Caki2 (cell line): ENCODE measurements around the gene LYPD6. TPM values are rescaled to one million over a fixed set of nuclear protein-coding genes. Genes with fewer than 3 reads are reported as not detected.
"Not testable (repeated sequence)": the region's sequence is repeated elsewhere in the genome, so short reads cannot be mapped to it uniquely, and the experiment has no call there.

Experiments used
- DNase-seq: peaks from one replicate; pipeline ENCODE4 v3.0.0-alpha.2; 2015; ENCODE audit warnings: low read depth
- in situ Hi-C: cut with HindIII; loops from 2 replicates; pipeline ENCODE4 v1.10.0; 2016; ENCODE audit warnings: low sequenced_read_pairs, low pct_unique_long_range_greater_than_20kb, mixed read lengths
- total RNA-seq: library from RNA; depleted of rRNA; stranded (reverse); fragments of >200 nt; shearing (Covaris generic); gene quantifications from 2 replicates; pipeline ENCODE4 v1.2.3, GENCODE V29; 2014; ENCODE audit warnings: low replicate concordance

LYPD6 gene
- total RNA-seq, 1 experiment from 2014 or later: 12.2 TPM

DNA sequence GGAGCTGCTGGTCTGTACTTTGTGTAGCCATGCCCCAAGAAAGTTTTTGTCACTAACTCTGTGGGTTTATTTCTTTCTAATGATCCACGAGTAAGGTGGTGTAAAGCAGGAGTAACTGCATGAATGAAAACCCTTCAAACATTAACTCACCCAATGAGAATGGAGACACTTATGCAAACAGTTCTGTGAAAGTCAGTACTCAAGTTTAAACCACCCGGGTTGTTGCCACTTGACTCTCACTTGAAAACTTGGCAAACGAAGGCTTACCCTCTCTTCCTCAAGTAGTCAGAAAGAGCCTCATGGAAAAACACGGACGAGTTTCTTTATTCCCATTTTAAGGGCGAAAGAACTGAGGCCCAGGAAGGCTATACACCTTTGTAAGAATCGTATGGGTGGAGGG, 139.7 kb downstream of the LYPD6 start:
- no peak for DNase-seq
- in situ Hi-C loops: no loop called here

DNA sequence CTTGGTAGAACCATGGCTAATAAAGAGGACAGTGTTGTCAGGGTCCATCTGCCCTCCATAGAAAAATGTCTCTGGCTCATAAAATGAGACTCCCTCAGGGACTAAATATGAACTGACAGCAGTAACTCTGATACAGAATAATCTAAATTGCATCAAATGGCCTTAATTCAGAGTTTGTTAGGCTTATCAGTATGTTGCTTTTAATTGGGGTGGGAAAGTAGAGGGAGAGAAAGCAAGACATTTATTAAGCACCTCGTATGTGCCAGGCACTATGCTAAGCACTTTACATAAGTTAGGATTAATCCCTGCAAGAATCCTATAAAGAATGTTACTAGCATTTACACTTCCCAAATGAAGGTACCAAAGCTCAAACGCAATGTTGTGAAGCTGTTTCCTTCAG, 142.0 kb downstream of the LYPD6 start:
- DNase-seq: no peak
- in situ Hi-C loops: no loop called here

DNA sequence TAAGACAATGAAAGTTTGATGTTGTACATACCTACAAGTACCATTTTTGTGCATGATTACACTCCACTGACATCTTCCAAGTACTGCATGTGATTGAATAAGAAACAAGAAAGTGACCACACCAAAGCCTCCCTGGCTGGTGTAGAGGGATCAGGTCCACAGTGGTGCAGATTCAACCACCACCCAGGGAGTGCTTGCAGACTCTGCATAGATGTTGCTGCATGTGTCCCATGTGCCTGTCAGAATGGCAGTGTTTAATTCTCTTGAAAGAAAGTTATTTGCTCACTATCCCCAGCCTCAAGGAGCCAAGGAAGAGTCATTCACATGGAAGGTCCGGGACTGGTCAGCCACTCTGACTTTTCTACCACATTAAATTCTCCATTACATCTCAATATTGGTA, 142.7 kb downstream of the LYPD6 start:
- no peak for DNase-seq
- in situ Hi-C loops: no loop called here

DNA sequence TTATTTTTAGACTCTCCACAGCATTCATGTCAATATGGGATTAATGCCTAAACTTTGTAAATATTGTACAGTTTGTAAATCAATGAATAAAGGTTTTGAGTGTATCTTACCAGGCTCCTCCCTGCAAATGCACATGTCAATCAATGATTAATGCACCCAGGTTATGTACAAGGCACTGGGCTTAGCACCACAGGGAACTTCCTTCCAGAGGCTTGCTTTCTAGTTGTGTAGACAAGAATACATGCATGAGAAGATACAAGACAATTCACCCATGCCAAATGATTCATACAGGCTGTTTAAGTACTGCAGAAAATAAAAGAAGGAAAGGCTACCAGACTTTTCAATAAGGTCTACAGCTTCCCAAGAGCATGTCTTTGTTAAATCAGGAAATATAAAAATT, 143.1 kb downstream of the LYPD6 start:
- in situ Hi-C loops: no loop called here
- DNase-seq: no peak

DNA sequence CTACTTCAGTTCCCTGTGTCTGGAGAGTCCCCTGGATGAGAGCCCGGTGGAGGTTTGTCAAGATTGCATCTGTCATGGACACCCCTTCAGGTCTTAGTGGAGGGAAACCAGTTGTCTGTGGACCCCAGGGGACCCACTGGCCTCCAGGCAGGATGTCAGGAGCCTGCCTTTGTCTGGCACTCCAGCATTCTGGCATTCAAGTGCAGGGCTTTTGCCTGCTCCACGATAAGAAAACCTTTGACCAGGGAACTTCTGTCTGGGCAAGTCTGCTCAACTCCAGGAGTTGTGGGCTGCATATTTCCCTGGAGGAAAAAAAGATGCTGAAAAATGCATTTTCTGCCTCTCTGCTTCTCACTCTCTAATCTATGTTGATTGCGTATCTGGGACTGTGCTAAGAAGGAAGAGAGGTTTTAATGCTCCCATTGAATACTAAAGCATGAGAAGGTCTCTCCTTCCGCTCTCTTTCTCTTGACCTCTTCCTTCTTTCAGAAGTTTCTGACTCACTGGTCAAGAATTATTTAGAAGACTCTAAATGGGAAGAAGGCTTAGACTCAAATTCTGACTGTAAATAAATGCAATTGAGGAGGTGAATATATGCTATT, 152.7 kb downstream of the LYPD6 start:
- in situ Hi-C loops: no loop called here
- DNase-seq: no peak

DNA sequence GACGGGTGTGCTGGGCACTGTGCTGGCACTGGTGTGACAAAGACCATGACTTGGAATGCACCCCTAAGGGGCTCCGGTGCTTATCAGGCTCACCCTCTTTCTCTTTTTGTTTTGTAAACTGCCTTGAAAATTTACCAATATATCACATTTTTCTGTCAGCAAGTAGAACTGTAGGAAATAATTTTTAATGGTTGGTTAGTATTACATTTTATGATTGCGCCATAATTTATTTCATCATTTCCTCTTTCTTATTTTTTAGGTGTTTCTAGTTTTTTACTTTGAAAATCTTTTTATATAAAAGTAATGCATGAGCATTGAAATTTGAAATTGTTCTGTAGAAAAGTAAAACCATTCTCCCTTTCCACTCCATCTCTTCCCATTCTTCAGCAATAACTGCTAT, 156.3 kb downstream of the LYPD6 start:
- in situ Hi-C loops: no loop called here
- DNase-seq: no peak

DNA sequence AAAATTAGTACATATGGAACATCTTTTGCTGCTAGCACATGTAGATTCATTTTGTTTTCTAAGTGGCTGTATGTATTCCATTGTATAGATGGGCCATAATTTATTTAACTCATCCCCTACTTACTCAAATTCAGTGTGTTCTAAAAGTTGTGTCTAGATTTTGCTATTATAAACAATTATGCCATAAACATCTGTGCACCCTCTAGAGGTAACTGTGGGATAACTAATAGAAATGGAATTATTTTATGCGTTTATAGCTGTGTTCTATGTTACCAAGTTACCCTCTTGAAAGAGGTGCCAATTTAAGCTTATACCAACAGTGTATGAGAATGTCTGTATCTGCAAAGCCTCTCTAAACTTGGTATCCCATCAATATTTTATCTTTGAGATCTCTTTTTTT, 156.8 kb downstream of the LYPD6 start:
- in situ Hi-C loops: no loop called here
- DNase-seq: no peak

DNA sequence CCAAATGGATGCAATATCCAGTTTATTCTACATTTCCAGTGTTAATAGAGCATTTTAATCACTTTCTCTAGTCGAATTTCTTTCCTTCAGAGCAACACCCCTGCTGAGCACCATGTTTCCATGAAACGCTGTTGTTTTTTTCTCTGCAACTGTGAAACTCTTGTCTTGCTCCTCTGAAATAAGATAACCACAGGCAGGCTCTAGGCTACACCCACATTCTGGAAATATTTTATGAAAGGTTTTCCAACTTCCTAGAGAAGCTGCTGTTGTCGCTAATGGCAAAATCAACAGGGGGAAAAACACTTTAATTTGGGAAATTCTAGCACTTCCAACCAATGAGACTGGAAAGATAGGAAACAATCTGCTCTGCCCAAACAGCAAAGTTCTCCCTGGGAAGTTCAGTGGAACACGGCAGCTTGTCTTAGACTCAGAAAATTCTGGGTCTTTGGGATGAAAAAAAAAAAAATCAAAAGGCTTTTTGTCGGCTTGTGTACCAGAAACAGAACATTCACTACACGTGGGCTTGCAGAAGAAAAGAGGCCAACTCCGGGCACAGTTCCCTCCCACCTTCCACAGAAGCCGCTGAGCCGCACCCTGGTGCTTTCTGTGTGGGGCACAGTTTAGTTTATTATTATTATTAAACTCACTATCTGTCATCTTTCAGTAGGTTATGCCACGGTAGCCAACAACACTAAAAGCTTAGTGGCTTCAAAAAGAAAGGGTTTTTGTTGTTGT, 158.5 kb downstream of the LYPD6 start:
- DNase-seq: no peak
- in situ Hi-C loops: no loop called here

DNA sequence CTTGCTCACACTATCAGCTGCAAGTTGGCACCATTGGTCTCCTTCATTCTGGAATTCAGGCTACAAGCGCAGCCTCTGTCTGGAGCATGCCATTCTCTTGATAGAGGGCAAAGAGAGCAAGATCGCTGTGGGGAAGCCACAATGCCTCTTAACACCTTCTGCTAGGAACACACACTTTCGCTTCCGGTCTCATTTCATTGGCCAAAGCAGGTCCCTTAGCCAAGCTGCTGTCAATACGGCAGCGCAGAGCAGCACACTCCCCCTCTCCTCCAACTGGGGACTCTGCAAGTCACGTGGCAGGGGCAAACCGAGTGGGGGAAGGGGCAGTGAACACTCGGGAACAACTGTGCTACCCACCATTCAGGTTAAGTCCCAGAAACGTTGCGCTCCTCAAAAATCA, 159.1 kb downstream of the LYPD6 start:
- in situ Hi-C loops: no loop called here
- DNase-seq: no peak

DNA sequence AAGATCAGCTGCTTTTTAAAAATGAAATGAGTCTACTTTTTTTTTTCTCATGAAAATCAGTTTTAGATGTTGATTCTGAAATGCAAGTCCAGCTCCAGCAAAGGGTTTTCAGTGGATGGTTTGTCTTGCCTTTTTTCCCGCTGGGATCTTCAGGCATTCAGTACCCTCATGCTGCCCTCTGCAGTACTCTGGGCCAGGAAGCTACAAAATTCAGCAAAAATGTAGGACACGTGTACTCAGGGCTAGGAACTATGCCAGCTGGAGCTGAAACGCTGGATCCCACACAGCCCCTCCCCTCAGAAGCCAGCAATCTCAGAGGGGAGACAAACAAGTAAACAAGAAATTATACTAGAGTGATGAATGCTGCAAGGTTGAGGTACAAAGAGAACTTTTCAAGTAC, 159.9 kb downstream of the LYPD6 start:
- no peak for DNase-seq
- in situ Hi-C loops: no loop called here

DNA sequence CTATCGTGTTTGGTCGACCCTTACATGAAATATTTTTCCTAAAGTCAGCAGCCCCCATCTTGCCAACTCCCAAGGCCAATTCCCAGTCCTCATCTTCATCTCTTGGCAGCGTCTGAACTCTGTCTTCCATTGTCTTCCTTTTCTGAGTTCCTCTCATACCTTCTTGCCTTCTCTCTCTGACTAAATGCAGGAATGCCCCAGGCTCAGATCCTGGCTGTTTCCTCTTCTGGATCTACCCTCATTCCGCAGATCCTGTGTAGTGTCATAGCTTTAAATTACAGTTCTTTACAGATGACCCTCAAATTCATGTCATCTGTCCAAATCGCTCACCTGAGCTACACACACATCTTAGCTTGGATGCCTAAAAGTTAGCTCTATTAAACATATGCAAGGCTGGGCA, 162.5 kb downstream of the LYPD6 start:
- DNase-seq: no peak
- in situ Hi-C loops: no loop called here

DNA sequence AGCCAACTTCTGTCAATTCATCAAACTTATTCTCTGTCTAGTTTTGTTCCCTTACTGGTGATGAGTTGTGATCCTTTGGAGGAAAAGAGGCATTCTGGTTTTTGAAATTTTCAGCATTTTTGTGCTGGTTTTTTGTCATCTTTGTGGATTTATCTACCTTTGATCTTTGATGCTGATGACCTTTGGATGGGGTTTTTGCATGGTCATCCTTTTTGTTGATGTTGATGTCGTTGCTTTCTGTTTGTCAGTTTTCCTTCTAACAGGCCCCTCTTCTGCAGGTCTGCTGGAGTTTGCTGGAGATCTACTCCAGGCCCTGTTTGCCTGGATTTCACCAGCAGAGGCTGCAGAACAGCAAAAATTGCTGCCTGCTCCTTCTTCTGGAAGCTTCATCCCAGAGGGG, 168.8 kb downstream of the LYPD6 start:
- DNase-seq, in situ Hi-C loops: not testable (repeated sequence)

DNA sequence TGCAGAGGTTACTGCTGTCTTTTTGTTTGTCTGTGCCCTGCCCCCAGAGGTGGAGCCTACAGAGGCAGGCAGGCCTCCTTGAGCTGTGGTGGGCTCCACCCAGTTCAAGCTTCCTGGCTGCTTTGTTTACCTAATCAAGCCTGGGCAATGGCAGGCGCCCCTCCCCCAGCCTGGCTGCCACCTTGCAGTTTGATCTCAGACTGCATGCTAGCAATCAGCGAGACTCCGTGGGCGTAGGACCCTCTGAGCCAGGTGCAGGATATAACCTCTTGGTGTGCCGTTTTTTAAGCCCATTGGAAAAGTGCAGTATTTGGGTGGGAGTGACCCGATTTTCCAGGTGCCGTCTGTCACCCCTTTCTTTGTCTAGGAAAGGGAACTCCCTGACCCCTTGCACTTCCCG, 176.4 kb downstream of the LYPD6 start:
- DNase-seq, in situ Hi-C loops: not testable (repeated sequence)

DNA sequence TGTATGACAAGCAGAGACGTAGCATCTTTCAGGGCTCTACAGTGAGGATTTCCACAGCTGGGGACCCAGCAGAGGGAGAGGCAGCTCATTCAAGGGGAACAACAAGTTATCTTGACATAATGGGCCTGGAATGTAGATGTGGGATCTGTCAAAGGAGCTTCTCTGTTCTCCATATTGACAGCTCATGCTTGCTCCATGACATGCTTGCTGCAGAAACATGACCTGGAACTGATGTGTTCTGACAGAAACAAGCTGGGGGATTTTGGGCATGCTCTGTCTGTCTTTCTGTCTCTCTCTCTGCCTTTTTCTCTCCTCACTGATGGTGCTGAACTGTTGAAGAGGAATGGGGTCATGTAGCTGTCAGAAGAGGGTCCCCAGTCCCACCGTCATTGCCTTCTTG, 177.6 kb downstream of the LYPD6 start:
- no peak for DNase-seq
- in situ Hi-C loops: no loop called here

DNA sequence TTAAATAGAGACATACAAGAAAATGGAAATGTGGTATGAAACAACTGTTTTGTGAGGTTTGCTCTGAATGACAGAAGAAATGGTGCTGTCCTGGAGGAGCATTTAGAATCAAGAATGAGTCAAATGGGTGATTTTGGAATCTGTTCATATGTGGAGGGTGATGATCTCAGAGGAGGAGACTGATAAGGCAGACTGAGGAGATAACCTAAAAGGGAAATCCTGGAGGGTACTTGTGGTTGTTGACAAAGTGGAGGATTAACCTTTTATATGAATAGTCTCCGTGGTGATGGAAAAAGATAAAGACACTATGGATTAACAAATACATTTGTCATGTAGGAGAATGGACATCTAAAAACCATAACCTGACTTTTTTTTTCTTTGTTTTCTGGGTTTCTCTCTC, 183.1 kb downstream of the LYPD6 start:
- in situ Hi-C loops: no loop called here
- no peak for DNase-seq
